ENCODE measurements around the gene DLX5.

Gene DLX5

DNA sequence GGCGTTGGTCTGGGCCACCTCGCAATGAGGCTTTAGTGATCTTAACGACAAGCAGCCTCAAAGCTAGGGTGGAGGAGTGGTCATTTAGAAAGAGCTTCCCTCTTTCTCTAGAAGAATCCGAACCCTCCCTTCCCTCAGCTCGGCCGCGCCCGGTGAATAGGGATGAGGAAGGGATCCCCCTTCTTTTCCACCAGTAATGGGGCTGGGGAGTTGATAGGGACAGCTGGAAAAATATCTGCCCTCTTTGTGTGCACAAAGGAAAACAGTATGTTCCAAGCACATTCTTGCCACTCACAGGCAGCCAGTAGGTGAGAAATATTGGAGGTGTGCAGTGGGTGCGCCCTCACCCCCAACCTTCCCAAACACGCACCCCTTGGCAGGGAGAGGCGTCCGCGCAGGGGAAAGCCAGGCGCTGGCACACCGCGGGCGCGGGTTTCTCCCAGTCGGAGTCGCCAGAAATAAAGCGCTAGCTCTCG lies 6.5 kb downstream of the DLX5 start:
- DNase-seq (ENCODE audit: low read depth) = no peak

DNA sequence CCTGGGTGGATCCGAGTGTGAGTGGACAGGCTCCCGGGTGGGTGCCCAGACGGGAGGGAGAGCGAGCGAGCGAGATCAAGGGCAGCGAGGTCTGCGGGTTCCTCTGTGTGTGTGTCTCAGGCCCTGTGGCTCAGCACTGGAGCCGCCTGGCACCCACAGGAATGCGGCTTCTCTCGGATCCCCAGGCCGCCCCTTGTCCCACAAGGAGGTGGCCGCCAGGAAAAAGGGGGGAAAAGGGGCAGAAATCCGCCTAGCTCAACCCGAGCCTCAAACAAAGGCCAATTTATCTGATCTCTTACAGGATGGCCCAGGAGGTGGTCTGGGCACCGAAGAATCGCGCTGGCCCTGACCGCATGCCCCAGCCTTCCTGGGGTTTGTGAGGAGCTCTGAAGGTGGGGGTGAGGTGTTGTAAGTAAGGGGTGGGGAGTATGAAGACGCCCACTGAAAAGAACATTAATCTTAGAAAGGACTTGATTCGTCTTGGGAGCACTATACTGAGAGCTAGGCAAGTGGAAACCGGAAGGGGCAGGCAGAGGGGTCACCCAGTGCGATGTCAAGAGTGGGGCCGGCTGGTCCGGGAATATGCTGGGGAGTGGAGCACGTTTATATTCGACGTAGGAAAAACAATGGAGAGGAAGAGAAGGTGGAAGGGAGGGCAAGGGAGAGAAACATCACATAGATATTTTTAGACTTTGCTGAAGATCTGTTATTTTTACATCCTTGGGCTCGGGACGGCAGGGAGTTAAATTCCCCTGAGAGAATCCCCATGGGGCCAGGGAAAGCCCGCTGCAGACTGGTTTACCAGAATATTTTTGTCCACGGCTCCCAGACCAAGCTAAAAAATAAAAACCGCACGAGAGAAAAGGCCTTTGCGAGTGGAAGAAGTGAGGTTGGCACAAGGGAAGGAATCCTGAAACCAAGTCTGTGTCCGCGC lies 7.2 kb downstream of the DLX5 start:
- DNase-seq (ENCODE audit: low read depth) = no peak

DNA sequence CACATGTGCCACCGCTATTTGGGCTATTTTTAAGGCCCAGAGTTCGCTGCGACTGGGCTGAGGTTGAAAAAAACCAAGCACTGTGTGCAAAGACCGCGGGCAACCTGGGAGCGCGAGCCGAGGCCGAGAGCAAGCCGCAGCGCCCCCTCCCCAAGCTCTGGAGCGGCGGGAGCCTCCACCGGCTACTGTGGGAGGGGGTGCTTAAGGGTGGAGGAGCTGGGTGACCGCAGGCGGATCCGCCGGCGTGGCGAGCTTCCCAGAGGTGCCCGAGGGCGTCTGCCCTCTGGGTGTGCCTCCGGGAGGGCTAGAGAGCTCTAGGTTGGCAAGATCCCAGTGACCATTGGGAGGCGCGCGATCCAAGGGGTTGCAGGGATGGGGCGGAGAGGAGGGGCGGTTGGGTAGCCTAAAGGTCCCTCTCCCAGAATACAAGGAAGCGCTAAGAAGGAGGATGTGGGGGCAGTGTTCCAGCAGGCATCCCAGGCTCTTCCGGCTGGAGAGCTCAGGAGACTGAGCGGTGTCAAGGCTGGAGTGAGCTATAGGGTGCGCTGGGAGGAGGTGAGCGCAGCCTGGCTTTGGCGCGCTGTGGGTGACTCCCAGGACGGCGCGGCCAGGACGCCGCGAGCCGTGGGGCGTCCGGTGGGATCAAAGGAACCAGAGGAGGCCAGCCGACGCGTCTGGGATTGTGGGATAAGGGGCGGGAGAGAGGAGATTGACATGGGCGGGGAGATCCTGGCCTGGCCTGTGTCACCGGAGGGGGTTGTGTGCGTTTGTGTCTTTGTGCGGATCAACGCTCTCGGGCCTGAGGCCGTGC lies 8.0 kb downstream of the DLX5 start:
- DNase-seq (ENCODE audit: low read depth) = no peak

DNA sequence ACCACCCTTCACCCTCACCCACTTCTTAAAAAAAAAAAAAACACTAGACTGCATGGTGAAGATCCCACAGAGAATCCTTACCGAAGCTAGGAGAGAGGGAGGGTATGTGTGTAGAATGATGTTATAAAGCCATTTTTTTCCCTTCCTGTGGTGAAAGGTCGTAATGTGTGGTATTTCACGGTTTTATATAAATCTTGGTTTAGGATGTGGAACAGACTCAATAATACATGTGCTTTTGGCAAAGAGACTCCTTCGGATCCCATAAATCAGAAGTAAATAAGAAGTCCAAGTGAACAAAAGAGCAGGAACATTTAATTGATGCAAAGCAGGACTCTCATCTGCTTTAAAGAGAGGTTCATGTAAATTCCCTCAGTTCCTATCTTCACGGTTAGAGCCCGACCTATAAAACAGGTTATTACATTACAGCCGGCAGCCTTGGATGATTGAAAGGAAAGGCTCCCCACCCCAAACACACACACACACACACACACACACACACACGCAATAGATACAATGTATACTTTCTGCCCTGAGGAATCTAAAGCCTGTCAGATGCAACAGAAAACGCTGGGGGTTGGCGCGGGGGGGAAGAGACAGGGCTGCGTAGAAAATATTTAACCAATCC lies 8.8 kb downstream of the DLX5 start:
- DNase-seq (ENCODE audit: low read depth) = no peak

DNA sequence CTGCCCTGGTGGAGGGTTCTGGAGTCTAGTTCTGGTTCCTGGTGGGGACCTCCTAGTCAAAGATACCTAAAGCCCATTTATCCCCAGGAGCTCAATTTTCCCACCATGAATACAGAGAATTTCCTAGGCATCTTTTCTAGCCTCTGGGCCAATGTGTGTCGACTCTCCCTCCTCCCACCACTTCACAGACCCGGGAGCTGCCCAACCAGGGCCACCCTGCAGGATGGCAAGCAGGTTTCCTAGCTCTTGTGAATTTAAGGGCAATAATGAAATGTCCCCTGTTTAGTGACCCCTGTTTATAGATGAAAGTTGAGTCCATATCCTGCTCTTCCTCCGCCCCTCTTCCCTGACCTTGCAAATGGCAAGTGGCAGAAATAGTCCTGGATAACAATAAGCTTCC lies 9.4 kb downstream of the DLX5 start:
- no peak for DNase-seq (ENCODE audit: low read depth)

DNA sequence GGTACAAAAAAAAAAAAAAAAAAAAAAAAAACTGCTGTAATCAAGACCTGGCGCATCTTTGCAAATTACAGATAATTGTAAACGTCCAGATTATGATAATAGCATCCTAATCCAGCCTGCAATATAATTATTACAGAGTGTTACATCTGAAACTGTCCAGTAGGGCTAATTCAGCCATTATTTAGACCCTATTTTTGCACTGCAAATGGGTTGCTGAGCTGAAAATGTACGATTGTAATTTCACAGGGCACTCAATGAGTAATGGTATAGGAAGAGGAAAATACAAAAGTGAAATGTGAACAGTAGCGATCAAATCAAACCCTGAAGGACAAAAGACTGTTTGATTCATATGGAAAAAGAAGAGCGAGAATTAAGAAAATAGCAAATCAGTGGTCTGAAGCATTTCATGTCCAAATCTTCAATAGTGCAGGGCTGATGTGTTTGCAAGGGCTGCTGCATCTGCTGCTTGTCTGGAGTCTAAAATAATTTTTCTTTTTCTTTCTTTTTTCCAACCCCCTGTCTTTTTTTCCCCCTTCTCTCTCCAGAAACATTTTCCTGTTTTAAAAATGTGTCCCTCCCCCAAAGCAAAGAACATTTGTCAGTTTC lies 10.4 kb downstream of the DLX5 start:
- DNase-seq (ENCODE audit: low read depth) = no peak

DNA sequence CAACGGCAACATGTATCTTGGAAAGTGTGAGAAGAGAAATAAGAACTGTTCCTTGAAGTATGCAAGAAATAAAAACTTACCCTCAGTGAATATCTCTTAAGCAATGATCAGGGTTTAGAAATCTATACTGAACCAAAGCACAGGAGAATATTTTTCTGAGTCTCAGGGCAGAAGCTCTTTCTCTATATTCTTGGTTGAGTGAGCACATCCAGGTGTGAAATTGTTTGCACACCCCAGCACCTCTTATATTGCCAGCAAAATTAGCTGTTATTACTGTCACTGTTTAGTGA lies 10.8 kb downstream of the DLX5 start:
- no peak for DNase-seq (ENCODE audit: low read depth)

DNA sequence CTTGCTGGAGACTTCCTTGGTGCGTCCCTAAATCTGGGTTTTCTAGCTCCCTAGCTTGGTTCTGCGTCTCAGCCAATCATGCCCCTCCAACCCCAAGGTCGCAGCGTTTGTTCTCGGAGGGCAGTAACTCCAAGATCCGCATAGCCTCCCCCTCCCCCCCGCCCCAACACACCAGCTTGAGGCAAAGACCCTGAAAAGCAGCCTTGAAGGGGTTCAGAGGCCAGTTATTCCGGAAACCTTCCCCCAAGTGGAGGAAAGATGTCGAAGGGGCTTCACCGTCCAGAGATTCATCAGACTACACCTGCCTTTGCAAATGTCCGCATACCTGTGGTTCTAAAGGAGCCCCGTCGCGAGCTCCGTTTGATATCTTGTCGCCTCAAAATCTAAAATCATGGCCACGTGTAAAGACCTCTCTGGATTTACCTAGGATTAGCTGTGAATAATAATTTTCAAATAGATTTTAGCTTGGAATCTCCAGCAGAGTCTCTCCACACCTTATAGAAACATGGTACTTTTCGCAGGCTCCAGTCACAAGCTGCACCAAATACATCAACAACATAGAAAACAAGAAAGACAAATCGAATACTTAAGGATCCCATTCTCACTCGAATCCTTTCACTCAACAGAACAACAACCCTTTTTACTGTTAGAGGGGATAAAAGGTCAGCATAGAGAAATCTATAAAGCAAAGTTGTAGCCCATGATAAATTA lies 11.3 kb downstream of the DLX5 start:
- DNase-seq (ENCODE audit: low read depth) = no peak

DNA sequence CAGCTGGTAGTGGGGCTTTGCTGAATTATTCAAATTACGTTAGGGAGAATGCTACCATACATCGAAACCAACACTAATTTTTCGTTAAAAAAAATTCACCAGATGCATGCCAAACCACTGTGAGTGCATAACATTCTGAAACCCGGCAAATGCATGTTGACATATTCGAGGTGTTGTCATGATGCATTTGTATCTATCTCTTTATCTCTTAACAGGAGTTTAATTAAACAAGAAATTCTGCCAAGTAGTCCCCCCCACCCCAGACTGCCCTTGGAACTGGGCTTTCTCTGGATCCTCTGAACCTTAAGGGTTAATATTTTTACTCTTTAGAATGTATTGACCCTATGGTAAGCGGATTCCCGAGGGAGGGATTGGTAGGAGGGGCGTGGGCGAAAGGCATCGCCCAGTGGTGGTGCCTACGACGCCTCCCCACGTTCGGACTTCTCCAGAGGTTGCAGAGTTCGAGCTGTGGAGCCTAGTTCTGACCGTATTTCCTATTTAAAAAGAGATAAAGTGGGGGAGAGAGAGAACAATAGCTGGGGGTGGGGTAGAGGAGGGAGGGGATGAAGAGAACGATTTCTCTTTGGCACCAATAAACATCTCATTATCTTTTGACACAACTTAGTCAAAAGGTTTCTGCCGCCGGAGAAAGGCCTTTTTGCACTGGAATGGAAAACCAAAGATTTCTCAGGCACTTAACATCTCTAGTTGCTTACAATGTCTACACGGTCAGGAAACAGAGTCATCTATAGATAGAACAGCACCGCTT lies 12.1 kb downstream of the DLX5 start:
- no peak for DNase-seq (ENCODE audit: low read depth)

DNA sequence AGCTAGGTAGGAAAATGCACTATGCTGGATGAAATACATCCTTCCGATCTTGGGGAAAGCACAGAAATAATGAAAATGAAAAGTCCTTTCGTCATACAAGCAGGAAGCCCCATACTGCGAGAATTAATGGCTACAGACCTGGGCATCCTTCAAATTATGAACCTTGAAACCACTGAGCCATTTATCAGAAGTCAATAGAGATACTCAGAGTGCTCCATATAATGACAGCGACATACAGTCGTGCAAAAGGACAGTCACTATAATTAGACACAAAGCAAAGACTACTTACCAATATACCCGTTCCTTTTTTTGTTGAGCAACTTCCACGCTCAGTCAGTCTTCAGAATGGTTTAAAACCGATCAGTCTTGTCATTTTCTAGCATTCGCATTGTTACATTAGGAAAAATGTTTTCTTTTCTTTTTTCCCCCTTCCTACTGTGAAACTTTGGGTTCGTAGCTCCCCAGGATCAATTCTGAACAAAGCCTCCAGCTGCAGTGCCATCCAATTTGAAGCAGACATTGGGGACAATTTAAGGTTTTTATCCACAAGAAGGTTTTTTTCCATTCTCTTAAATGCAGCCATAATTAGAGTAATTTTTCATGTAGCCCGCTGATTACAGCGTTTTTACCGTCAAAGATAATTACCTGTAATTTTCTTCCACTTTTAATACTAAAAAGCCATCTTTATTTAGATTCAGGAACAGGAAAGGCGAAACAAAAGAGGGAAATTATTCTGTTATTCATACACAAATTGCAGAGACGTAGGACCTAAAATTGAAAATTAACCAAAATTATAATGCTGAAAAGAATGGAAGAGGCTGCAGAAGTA lies 12.9 kb downstream of the DLX5 start:
- DNase-seq (ENCODE audit: low read depth) = no peak

DNA sequence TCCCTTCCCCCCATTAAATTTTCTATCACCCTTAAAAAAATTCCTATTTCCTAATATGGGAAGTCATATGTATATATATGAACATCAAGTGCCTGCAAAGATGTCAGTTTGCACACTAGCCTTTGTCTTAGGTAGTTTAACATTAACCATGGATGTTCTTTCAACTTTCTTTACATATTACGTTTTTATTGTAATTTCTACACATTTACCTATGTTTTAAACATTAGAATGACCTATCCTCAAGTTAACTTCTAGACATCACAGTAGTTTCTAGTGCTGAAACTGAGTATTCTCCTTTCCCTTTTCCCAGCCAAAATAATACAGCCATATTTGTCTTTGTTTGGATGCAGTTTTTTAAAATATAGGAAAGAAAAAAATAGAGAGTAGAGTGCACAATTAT lies 13.5 kb downstream of the DLX5 start:
- DNase-seq (ENCODE audit: low read depth) = no peak

DNA sequence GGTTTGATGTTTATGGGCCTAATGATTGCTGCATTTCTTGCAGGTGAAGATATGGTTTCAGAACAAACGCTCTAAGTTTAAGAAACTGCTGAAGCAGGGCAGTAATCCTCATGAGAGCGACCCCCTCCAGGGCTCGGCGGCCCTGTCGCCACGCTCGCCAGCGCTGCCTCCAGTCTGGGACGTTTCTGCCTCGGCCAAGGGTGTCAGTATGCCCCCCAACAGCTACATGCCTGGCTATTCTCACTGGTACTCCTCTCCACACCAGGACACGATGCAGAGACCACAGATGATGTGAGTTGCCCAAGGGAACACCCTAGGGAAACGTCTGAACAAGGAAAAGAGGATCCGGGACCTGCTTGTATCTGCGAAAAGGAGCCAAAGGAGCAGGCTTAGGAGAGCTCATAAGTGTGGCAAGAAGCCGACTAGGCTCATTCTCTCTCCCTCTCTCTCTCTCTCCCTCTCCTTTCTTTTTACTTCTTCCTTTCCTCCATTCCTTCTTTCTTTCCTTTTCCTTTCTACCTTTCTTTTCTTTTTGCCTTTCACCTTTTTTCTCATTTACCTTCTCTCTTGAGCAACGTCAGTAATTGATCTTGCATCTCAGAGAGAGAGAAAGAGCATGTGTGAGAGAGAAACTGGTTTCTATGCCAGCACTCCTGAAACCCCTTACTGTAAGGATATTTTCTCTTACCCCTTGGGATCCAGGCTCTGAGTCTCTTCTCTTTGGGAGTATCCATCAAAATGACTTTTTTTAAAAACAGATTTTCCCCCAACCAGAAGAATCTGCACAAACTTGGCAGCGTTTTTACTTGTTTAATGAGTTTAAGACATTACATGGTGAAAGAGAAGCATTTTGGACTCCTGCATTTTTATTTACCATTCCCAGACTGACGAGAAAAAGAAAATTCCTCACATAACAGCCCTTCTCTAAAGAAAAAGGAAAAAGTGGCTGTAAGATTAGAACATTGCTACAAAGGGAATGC lies 14.6 kb downstream of the DLX5 start:
- DNase-seq (ENCODE audit: low read depth) = no peak

DNA sequence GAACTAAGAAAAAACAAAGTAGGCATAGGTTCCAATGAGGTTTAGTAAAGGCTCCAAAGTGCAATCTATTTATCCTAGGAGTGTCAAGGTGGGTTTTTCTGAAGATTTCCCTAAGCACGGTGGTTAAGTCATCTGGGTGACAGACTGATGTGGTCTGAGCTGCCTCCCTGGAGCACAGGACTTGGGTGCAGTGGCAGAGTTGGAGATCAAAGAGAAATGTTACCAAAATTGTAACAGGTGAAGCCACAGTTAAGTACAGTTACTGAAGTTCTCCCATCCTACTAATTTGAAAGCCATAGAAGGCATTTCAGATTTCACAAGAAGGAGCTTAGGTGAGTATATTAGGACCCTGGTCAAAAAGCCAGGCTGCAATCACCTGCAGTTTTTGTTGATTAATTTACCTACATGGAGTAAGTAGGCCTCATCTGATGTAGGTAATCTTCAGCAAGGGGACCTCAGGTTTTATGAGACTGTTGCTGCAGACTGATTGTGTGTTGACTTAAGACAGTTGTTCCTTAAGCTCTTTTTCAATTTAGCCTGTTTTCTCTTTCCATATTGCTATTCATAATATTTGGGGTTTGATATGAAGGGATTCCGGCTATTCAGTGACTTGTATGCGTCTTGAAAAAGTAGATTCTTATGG lies 16.2 kb downstream of the DLX5 start:
- DNase-seq (ENCODE audit: low read depth) = no peak

DNA sequence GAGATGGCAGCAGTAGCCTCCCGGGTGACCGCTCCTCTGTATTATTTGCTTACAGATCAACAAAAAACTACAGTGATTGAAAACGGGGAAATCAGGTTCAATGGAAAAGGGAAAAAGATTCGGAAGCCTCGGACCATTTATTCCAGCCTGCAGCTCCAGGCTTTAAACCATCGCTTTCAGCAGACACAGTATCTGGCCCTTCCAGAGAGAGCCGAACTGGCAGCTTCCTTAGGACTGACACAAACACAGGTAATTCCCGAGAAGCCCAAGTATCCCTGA lies 17.1 kb downstream of the DLX5 start:
- no peak for DNase-seq (ENCODE audit: low read depth)

DNA sequence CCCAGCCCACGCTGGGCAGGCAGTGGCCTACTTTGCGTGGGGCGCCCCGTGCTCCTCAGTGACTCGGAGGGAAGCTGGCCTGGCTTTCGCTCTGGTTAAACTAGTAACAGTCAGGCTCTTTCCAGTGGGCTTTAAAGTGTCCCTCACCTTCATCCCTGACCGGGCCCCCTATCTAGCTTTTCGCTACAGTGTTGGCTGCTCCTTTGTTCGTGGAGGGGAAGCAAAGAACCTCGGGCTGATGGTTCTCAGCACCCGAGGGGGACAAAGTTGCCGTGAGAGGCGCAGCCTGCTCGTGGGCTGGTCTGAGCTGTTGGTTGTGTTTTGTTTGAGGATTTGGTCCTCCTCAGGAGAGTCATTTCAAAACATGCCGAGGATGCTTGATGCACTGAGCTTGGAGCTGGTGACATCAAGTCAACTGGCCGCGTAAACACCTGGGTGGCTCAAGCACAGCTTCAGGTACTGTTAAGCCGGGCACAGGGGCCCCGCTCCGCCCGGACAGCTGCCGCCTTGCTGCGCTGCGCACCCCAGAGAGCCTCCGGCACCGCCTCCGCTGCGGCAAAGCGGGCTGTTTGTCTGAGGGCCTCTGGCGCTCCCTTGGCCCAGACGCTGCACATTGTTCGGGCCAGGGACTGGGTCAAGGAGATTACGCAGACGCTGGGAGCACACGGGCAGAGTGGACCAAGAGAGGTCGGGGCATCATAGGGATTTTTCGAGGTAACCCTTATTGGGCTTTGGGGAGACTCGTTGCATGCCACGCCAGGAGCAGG lies 17.6 kb downstream of the DLX5 start:
- DNase-seq (ENCODE audit: low read depth) = no peak

DNA sequence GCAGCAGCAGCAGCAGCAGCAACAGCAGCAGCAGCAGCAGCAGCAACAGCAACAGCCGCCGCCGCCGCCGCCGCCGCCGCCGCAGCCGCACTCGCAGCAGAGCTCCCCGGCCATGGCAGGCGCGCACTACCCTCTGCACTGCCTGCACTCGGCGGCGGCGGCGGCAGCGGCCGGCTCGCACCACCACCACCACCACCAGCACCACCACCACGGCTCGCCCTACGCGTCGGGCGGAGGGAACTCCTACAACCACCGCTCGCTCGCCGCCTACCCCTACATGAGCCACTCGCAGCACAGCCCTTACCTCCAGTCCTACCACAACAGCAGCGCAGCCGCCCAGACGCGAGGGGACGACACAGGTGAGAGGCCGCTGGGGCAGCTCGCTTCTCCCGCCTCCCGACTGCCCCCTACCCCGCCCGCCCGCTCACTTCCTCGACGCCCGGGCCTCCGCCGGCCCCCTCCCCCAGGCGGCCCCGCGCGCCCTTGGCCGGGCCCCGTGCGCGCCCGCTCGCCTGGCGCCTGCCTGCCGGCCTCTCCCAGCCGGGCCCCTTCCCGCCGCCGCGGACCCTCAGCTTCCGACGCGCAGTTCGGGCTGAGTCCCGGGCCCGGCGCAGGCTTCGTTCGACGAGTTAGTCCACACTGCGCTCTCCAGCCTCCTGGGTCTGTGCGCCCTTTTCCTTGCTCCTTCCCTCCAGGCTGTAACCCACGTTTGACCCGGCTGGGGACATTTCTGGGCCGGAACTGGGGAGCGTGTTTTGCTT lies 18.4 kb downstream of the DLX5 start:
- DNase-seq (ENCODE audit: low read depth) = no peak

Measured in stimulated activated CD8-positive, alpha-beta memory T cell treated with anti-CD3 and anti-CD28 coated beads, Interleukin-12 subunit alpha, Interleukin-12 subunit beta, amount 100 ng/mL, for 1 hour (primary cell).